ENCODE data around the gene GPR39.

Gene GPR39

DNA sequence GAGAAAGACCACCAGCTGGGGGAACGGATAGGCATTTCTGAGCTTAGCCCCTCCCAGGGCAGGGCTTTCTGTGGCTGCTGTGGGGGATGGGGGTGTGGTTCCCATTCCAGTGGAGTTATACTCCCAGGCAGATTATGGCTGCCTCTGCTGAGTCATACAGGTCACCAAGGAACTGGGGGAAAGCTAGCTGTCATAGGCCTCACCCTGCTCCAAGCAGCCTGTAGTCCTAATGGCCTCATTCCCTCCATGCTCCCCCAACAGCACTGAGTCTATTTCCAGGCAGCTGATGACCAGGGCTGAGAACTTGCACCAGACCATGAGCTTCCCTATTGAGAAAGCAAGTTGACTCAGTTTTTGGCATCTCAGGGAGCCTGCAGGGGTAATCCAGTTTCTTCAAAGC, 87.1 kb downstream of the GPR39 start:
- no peaks in the 10 kb centered on the region for H4K20me1 ChIP-seq (ENCODE audit: insufficient read depth)
- H3K4me1 ChIP-seq (ENCODE audit: low read depth, poor library complexity, severe bottlenecking) = no peaks in the 10 kb centered on the region
- H3K4me2 ChIP-seq = no peak overlapping the region
- H3K36me3 ChIP-seq (ENCODE audit: insufficient read depth) = no peaks in the 10 kb centered on the region
- no peak overlapping the region for H3K4me3 ChIP-seq (IDR thresholded peaks at IDR 0.05; ENCODE audit: insufficient read depth, low read depth, low read length)
- TF ChIP-seq, protein P1, sequence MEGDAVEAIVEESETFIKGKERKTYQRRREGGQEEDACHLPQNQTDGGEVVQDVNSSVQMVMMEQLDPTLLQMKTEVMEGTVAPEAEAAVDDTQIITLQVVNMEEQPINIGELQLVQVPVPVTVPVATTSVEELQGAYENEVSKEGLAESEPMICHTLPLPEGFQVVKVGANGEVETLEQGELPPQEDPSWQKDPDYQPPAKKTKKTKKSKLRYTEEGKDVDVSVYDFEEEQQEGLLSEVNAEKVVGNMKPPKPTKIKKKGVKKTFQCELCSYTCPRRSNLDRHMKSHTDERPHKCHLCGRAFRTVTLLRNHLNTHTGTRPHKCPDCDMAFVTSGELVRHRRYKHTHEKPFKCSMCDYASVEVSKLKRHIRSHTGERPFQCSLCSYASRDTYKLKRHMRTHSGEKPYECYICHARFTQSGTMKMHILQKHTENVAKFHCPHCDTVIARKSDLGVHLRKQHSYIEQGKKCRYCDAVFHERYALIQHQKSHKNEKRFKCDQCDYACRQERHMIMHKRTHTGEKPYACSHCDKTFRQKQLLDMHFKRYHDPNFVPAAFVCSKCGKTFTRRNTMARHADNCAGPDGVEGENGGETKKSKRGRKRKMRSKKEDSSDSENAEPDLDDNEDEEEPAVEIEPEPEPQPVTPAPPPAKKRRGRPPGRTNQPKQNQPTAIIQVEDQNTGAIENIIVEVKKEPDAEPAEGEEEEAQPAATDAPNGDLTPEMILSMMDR (conservative IDR thresholded peaks at IDR 0.05; ENCODE audit: low read depth, low read length) = no peak
- H3K27ac ChIP-seq = no peak overlapping the region
- no peak overlapping the region for H3K9ac ChIP-seq
- H3K27me3 ChIP-seq (ENCODE audit: insufficient read depth, low read depth) = no peaks in the 10 kb centered on the region
- H2AFZ ChIP-seq (ENCODE audit: low read depth) = no peak overlapping the region
- no peaks in the 10 kb centered on the region for H3K79me2 ChIP-seq (ENCODE audit: insufficient read depth, low read depth)

DNA sequence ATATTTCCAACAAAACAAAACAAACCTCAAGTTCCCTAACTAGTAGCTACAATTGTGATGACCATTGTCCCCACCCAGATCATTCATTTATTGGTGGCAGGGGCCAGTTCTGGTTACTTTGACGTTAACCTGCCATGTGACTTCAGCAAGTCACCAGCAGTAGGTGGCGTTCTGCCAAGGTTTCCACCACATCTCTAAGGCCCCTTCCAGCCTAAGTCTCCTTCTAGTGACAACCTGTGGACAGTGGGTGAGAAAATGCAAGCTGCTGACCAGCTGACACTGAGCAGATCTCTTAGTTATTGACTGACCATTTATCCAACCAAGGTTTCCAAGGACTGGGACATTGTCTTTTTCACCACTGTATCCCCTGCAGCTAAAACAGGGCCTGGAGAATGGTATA, 98.4 kb downstream of the GPR39 start:
- Histone ChIP-seq H3K27me3 (ENCODE audit: insufficient read depth, low read depth) (no peaks in the 10 kb centered on the region), H4K20me1 (ENCODE audit: insufficient read depth) (no peaks in the 10 kb centered on the region), H3K4me1 (ENCODE audit: low read depth, poor library complexity, severe bottlenecking) (no peaks in the 10 kb centered on the region), H2AFZ (ENCODE audit: low read depth) (no peak overlapping the region), H3K4me3 (IDR thresholded peaks at IDR 0.05; ENCODE audit: insufficient read depth, low read depth, low read length) (no peak overlapping the region), H3K36me3 (ENCODE audit: insufficient read depth) (no peaks in the 10 kb centered on the region), H3K9ac (no peak overlapping the region), H3K79me2 (ENCODE audit: insufficient read depth, low read depth) (no peaks in the 10 kb centered on the region), H3K27ac (no peak overlapping the region), H3K4me2 (no peak overlapping the region)
- TF ChIP-seq, protein P1 (conservative IDR thresholded peaks at IDR 0.05; ENCODE audit: low read depth, low read length) = no peak

DNA sequence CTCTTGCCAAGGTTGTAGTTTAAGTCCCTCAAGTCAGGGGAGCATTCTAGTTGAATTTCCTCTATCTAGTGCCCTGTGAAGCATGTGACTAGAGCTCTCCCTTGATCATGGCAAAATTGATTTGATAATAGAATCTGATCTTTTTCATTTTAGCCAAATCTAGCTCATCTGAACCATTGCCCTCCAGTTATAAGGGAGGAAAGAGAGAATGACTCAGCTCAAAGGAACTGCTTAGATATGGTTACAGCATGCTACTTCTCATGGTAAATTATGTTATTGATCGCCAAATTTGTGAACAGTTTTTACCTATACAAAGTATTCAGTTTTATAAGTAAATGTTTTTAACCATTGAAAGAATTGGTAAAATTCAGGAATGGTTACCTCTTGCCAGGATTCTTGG, 100.8 kb downstream of the GPR39 start:
- H3K9ac ChIP-seq = no peak overlapping the region
- H3K4me1 ChIP-seq (ENCODE audit: low read depth, poor library complexity, severe bottlenecking) = no peaks in the 10 kb centered on the region
- H3K79me2 ChIP-seq (ENCODE audit: insufficient read depth, low read depth) = no peaks in the 10 kb centered on the region
- no peak overlapping the region for H2AFZ ChIP-seq (ENCODE audit: low read depth)
- TF ChIP-seq, protein P1 (conservative IDR thresholded peaks at IDR 0.05; ENCODE audit: low read depth, low read length) = no peak
- no peaks in the 10 kb centered on the region for H3K27me3 ChIP-seq (ENCODE audit: insufficient read depth, low read depth)
- H3K4me3 ChIP-seq (IDR thresholded peaks at IDR 0.05; ENCODE audit: insufficient read depth, low read depth, low read length) = no peak overlapping the region
- no peak overlapping the region for H3K4me2 ChIP-seq
- H4K20me1 ChIP-seq (ENCODE audit: insufficient read depth) = no peaks in the 10 kb centered on the region
- no peaks in the 10 kb centered on the region for H3K36me3 ChIP-seq (ENCODE audit: insufficient read depth)
- H3K27ac ChIP-seq = no peak overlapping the region

DNA sequence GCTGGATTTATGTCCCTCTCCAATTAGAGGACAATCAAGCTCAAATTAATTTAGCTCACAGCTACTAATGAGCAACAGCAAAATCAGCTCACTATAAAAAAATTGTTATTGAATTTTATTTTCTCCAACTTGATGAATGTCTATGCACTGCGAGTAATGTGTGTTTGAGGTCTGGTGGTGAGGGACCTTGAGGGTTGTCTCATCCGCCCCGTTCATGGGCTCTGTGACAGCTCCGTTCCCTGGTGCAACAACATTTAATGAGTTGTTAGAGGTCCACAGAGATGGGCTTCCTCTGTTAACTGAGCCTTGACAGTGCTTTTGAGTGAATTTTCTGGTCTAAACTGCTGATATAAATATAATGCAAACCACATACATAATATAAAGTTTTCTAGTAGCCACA, 101.7 kb downstream of the GPR39 start:
- Histone ChIP-seq H3K4me1 (ENCODE audit: low read depth, poor library complexity, severe bottlenecking) (no peaks in the 10 kb centered on the region), H3K4me3 (IDR thresholded peaks at IDR 0.05; ENCODE audit: insufficient read depth, low read depth, low read length) (no peak overlapping the region), H3K79me2 (ENCODE audit: insufficient read depth, low read depth) (no peaks in the 10 kb centered on the region), H3K4me2 (no peak overlapping the region), H4K20me1 (ENCODE audit: insufficient read depth) (no peaks in the 10 kb centered on the region), H3K36me3 (ENCODE audit: insufficient read depth) (no peaks in the 10 kb centered on the region), H3K9ac (no peak overlapping the region), H2AFZ (ENCODE audit: low read depth) (no peak overlapping the region), H3K27me3 (ENCODE audit: insufficient read depth, low read depth) (no peaks in the 10 kb centered on the region), H3K27ac (no peak overlapping the region)
- TF ChIP-seq, protein P1 (conservative IDR thresholded peaks at IDR 0.05; ENCODE audit: low read depth, low read length) = no peak

DNA sequence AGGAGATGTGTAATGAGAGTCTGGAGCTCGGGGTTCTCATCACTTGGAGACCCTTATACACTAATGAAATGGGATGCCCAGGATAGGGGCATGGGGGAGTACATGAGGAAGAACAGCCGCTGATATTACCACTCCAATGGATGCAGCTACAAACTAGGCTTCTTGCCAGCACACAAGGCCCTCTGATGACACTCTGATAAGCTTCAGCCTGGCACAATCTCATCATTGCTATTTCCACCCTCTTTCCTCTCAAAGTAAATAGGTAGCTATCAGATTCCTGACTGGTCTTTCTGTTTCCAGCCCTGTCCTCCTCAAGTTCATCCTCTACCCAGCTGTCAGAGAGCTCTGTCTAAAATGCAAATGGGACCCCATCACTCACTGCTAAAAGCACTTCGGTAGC, 103.0 kb downstream of the GPR39 start:
- TF ChIP-seq, protein P1 (conservative IDR thresholded peaks at IDR 0.05; ENCODE audit: low read depth, low read length) = no peak
- Histone ChIP-seq H3K9ac (no peak overlapping the region), H3K79me2 (ENCODE audit: insufficient read depth, low read depth) (no peaks in the 10 kb centered on the region), H4K20me1 (ENCODE audit: insufficient read depth) (no peaks in the 10 kb centered on the region), H3K36me3 (ENCODE audit: insufficient read depth) (no peaks in the 10 kb centered on the region), H3K27ac (no peak overlapping the region), H3K4me1 (ENCODE audit: low read depth, poor library complexity, severe bottlenecking) (no peaks in the 10 kb centered on the region), H3K4me3 (IDR thresholded peaks at IDR 0.05; ENCODE audit: insufficient read depth, low read depth, low read length) (no peak overlapping the region), H3K27me3 (ENCODE audit: insufficient read depth, low read depth) (no peaks in the 10 kb centered on the region), H3K4me2 (no peak overlapping the region), H2AFZ (ENCODE audit: low read depth) (no peak overlapping the region)
